ENCODE results near the gene EHD3.

The EHD3 gene

DNA sequence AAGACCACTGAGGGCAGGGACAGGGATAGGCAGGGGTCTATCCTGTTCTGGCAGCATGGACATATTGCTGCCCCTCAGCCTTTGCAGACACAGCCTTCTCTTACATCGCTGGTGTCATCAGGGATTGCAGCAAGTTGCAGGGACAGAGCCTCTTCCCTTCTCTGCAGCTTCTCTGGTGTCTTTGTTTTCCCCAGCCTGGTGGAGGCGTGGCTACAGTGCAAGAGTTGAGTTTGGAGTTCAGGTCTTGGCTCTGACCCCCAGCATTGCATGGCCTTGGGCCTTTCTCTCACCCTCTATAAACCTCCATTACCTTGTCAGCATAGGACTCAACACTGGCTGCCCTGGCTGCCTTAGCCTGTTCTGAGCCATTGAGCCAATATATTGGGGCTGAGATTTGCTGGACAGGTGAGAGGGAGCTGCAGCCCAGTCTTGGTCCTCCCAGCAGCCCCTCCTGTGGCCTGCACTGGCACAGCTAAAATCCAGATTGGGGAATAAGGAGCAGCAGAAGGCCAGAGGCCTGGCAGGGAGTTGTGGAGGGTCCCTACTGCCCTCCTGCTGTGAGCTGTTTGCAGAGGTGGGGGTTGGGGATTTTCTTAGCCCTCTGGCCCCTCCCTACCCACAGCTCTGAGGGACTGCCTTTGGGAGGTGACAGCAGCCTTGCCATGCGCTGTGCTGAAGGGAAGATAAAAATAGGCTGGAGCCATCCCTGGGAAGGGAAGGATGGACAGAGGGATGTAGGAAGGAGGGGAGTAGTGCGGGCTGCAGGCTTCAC lies 22.8 kb downstream of the EHD3 start:
- DNase-seq, result no peak

DNA sequence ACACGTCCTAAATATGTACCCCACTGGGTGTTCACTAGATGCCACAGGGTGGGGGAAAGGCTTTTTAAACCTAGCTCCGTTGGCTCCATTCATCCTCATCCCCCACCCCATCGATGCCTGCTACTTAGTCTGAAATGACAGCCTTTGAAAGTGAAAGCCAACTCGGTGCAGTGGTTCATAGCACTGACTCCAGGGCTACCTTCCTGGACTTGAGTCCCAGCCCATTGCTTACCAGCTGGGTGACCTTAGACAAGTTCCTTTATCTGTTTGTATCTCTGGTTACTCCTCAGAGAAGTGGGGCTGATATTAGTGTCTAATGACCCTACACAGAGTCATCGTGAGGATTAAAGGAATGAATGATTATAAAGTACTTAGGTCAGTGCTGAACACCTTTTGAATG lies 24.4 kb downstream of the EHD3 start:
- DNase-seq, result no peak

DNA sequence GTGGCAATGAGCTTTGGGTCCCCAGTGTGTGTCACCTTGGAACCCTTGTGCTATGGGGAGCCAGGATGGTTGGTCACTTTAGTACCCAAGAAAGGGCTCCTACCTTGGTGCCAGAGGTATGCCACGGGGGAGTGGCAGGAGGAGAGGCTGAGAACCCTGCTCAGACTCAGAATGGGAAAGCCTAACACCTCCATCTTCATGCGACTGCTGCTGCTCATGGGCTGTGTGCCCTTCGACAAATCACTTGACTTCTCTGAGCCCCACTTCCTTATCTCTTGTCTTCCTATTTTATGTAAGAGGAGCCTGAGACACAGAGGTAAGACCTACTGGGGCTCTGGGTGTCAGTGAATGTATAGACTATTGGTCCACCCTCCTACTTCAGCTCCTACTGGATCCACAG lies 25.1 kb downstream of the EHD3 start:
- DNase-seq, result no peak

DNA sequence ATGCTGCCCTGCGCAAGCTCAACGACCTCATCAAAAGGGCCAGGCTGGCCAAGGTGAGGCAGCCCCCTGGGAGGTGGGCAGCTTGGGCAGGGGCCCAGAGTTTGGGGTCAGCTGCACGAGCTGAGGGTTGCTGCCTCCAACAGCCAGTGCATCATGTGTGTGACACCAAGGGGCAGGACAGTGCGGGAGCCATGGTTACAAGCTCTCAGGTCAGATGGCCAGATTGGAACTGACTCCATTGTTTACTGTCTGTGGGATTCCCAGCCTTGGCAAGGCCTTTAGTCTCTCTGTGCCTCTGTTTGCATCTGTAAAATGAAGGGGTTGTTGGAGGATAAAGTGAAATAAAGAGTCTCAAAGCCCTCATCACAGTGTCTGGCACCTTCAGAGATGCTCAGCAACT lies 26.9 kb downstream of the EHD3 start:
- no peak for DNase-seq

DNA sequence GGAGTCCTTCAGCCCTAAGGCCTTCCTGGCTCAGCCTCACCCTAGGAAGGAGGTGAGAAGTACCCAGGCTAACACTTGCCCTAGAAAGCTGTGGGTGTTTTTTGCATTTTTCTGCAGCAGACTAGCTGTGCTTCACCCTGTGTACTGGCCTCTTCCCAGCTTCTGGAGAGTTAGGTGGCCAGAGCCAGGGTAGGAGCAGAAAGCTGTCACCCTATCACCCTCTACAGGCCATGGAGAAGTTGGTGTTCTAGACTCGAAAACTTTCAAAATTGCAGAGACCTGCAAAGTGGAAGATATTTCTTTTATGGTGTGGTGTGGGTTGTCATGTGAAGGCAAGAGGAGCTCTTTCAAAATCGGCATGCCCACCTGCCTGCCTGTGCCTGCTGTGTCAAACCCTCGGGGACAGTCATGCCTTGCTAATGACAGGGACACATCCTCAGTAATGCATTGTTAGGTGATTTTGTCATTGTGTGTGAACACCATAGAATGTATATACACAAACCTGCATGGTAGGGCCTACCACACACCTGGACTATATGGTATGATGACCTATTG lies 29.8 kb downstream of the EHD3 start:
- DNase-seq, result peak; percentile 40

DNA sequence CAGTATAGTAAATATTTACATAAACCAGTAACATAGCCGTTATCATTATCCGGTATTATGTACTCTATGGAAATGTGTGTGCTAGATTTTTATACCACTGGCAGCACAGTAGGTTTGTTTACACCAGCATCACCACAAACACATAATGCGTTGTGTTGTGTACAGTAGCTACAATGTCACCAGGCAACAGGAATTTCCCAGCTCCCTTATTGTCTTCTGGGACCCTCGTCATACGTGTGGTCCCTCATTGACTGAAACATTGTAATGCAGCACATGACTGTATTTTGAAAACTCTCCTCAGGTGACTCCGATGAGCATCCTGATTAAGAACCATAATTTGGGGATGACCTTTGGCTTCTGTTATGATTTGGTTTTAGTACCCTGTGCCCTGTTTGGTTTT lies 31.3 kb downstream of the EHD3 start:
- DNase-seq, result no peak

DNA sequence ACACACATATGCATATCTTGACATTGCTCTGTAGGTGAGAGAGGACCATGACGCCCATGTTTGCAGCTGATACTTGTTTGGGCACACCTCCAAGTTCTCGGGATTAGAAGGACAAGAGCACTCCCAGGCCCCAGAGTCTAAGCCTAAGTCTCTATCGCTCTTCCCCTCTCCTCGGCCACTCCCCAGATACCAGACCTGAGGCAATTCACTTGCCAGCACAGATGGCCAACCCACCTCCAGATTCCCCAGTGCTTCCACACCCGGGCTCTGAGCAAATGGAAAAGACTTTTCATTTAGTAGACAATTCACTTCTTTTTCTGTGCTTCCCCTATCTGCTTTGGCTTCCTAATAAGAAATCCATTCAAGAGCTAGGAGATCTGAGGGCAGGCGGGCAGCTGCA lies 32.9 kb downstream of the EHD3 start:
- no peak for DNase-seq

DNA sequence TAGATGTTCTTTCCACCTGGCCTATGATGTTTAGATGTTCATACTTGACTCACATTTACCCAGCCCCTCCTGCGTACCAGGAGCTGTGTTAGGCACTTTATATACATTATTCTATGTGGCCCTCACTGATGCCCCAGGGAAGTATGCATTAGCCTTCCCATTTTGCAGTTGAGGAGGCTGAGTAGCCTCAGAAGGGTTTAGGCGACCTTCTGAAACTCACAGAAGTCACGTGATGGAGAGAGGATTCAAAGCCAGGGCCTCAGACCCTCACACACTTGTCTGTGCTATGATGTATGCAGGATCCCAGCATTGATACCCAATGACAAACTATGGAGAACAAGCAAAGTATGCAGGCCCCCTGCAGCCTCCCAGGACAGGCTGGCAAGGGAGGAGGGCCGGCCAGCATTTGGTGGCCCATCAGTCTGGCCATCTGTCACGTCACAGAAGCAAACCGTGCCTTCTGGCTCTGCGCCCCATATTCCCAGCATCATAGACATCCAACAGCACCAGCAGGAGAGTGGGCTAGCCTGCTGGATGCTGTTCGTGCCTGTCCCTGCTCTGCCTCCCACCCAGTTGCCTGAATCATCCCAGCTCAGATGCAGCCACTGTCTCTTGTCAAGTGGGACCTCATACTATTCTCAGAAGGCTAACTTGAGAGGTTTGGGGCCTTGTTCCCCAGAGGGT lies 33.6 kb downstream of the EHD3 start:
- DNase-seq, result no peak

DNA sequence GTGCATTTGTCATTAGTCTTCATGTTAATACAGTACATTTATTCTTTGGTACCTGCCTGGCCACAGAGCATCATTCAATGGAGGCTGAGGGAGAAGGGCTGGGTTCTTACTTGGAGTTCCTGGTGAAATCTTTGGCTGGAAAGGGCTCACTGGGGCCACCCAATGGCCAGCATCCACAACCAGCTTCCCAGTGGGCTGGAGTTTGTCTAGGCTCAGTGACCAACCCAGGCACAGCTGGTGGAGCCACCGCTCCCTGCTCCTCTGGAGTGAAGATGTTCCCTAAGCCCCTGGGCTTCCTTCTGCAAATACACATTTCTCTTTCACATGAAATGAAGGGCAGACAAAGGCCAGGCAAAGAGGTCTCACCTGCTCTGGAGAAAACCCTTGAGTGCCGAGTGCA lies 34.4 kb downstream of the EHD3 start:
- DNase-seq, result no peak

DNA sequence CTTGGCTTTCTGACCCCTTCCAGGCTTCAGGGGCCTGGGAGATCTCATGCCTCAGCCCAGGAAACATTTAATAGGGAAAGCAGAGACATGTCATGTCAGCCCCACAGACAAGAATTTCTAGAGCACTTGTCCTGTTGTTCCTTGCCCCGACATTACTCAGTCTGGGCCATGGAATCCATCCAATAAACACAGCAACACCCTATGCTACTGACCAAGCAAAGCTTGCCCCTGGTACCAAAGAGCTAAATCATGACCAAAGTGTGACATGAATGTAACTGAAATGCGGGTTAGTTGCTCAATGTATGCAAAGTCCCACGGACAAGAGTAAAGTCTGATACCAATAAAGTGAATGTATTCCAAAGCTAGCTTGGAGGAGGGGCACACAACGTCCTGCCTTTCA lies 35.1 kb downstream of the EHD3 start:
- no peak for DNase-seq

DNA sequence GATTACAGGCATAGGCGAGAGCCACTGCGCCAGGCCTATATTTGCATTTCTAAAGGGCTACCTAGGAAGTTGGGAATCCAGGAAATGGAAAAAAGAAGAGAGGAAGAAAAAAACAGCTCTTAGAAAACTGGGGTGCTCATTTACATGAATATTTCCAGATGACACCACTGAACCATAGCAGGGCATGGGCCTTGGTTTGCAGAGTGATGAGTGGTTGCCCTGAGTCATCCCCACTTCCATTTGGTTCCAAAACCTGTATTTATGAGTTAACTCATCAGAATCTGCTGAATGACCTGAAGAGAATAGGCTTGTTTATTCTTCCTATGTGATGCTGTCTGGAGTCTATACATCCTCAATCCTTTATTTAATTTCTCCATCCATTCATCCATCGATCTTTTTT lies 36.2 kb downstream of the EHD3 start:
- DNase-seq, result no peak

DNA sequence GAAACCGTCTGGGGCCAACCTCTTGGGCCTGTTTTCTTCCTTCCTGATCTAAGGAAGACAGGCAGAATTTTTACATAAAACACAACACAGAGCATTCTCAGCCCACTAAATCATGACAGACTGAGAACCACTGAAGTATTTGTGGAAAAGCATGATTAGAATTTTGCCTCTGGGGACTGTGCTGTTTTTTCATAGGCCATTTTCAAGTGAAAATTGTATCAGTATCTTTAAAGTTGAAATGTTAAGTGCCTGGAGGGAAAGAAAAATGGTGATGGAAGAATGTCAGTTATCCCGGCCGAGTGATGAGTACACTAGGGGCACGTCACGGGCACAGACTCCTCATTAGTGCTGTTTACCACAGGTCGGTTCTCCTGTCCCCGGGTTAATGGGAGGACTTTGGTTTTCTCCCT lies 36.9 kb downstream of the EHD3 start:
- no peak for DNase-seq

DNA sequence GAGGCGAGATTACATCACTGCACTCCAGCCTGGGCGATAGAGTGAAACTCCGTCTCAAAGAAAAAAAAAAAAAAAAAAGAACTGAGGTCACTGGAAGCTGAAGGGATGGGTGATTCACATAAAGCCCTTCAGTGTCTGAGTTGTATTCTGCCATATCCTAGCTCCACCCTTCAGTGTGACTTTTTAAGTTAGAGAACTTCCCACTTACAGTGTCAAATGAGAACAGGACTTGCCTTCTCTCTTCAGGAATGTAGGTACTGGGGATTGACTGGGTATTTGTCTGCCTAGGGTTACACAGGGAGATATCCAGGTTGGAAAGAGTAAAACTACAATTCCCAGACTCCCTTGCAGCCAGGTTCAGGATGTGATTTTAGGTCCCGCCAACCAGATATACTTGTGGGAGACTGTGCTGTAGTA lies 37.9 kb downstream of the EHD3 start:
- DNase-seq, result no peak

DNA sequence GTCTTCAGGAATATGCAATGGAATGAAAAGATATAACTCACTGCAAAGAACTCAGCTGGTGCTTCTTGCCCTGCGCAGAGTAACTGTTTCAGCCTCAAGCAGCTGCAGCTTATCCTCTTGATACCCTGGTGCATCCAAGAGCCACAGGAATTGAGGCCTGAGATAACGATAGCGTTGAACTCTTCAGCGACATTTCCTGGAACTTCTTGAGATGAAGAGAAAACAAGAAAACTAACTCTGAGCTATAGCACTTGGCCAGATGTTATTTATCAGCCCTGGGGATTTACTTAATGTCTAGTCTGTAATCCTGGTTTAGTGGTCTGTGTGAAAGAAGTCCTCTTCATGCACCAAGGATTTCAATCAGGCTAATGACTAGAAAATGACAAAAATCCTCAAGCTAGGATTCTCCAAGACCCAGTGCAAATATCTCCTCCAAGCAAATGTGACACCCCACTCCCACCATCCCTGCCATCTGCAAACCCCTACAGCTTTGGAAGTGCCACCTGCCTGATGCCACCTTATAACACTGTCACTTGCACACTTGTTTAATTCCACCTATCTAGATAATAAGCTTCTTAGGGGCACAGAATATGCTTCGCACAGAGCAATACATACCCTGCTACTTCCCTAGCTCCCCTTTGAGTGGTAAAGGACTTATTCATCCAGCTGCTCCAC lies 40.6 kb downstream of the EHD3 start:
- DNase-seq, result peak; percentile 58

DNA sequence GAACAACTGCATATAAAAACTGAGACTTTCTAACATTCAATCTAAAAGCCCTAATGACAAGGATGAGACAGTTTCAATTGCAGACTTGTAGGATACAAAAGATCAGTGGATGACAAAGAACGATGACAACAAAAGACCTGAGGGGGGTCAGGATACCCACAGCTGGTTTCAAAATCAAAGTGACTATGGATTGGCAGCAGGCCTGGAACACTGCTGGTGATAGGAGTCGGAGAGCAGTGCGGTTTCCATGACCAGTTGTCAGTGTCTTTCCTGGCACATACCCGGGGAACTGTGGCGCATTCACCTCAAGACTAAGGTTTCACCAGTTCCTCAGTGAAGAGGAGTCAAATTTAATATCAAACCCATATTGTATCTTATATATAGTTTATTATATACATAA lies 42.0 kb downstream of the EHD3 start:
- DNase-seq, result no peak

DNA sequence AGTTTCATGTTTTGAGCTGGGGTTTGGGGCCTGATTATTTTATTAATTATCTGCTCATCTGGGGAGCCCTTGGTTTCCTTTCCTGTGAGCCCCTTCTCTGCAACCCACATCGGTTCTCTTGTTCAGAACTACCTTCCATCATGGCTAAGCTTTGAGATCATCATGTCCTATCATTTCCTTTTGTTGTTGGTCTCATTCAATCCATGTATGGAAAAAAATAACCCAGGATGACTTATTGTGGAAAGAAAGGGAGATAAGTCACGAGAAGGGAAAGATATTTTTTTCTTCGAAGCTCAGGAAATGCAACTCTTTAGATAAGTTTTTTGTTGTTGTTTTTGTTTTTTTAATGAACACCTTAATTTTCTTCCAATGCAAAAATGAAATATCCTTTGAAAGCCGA lies 43.7 kb downstream of the EHD3 start:
- DNase-seq, result no peak

DNA sequence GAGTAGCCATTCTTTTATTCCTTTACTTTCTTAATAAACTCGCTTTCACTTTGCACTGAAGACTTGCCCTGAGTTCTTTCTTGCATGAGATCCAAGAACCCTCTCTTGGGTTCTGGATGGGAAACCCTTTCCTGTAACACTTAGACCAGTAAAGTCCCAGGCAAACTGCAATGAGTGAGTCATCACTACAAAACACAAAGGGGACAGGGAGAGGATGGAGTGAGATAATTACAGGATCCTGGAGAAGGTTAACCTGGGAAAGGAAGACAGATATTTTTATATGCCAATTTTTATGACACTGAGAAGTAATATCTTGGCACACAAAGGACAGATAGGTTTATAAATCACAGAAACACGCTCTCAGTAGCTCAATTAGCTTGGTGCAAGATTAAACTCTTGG lies 48.7 kb downstream of the EHD3 start:
- no peak for DNase-seq

DNA sequence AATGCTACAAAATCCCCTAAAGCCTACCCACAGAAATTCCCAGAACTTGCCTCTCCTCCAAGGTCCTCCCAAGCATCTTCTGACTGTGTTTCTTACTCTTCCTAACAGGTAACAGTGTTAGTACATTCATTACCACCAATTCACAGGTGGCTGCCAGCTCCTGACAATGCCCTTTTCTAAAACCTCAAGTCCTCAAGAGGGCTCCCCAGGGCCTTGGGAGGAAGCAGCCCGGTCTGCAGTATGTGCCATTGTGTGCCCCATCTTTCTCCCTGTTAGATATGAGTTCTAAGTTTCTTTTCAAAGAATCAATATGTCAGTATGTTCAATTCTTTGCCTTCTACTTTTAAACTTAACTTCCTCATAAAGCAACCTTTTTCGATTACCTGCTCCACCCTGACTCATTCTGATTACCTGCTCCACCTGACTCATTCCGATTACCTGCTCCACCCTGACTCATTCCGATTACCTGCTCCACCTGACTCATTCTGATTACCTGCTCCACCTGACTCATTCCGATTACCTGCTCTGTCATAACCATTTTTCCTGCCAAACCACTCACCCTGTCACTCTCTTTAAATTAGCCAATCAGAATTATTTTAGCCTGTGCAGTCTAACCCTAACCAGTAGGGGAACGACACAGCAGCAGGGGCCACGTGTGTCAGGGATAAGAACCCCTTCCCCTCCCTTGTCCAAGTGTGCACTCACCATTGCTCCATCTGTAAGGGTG lies 49.4 kb downstream of the EHD3 start:
- peak; percentile 15 for DNase-seq

DNA sequence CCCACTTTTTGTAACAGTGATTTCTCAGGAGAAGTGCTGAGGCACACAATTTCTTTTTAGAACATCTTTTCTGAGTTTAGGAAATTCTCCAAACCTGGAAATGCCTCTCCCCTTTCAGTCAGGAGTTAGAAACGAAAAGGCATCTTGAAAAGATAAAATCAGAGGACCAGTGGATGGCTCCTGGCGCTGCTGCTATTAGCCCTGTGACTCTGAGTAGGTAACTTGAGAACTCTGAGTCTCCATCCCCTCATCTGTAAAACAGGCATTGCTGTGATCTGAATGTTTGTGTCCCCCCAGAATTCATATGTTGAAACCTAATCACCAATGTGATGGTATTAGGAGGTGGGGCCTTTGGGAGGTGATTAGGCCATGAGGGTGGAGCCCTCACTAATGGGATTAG lies 50.2 kb downstream of the EHD3 start:
- no peak for DNase-seq

DNA sequence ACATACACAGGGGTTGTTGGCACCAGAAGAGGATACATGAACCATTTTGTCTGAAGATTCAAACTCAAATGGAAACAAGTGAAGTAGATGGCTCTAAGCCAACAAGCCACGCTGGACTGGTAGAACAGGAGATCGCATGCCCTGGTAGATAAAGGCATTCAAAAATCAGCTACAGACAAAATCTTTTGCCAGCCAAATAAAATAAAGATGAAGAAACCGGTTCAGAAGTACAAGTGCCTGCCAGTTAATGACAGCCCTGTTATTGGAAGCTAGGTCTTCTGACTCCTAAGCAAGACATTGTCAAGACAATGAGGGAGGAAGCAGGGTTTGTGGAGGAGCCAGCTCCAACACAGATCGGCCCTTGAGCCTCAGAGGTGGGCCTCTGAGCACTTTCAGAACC lies 52.3 kb downstream of the EHD3 start:
- peak; percentile 21 for DNase-seq

DNA sequence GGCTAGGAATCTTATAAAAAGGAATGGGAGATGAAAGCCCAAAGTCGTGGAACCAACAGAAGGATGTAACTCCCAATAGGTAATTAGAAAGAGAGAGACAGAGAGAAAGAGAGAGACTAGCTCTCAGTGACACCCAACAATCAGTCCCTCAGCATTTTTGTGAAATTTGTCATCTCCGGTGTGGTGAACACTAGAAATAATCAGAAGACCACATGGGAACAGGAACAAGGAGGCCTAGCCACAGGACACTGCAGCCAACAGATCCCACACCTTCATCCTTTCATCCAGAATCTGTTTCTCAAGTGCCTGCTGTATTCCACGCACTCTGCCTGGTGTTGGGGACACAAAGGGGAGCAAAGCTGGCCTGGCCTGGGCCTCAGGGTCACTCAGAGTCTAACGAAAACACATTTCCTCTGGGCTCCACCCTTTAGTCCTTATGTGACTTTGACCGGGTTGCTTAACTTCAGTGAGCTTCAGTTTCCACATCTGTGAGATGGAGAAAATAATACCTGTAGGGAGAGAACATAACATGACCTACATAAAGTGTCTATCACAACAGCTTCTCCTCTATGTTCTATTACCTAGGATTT lies 53.1 kb downstream of the EHD3 start:
- DNase-seq, result peak; percentile 5

DNA sequence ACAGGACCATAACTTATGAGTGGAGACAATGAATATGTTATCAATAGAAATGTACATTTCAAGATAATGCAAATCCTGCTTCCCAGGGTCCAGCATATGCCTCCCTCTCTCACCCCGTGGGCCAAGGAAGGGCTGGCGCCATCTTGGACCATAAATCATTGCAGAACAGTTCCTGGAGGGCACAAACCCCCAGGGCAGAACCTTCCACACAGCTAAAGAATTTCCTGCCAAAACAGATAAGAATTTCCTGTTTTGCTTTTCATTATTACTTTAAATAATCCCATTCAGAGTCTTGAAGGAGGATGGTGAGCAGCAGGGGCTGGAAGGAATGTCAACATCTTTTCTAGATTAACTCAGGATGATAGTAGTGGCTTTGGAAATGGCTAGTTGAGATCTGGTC lies 53.7 kb downstream of the EHD3 start:
- peak; percentile 9 for DNase-seq

DNA sequence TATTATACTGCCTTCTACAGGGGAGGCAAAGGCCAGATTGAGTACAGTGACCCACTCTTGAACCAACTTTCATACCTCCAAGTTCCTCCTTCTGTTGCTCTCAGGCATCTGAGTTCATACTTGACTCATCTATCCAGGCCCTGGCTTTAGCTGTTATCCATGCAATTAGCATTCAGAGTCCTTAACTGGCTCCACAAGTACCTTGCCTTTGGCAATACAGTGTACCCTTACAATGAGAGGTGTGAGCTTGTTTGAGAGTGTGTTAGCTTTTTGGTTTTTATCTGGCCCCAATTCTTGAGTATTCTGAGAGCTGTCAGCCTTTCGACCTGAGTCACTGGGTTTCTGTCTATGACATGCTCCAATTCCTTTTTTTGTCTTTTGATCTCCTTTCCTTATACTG lies 60.2 kb downstream of the EHD3 start:
- DNase-seq, result no peak
